OCI-LY3 (cell line): Measurements from ENCODE around the gene INHBB.

Source experiments
- H2AFZ ChIP-seq: fragments of 200-600, 300-600 bp; shearing (Covaris generic); 2 replicates; pipeline ENCODE4 v1.6.0; 2014; ENCODE audit warnings: antibody characterized with exemption, low read depth, low read length
- H3K27ac ChIP-seq: fragments of 200-600, 300-600 bp; sonication (generic); 2 replicates; pipeline ENCODE4 v1.5.1; 2014; ENCODE audit warnings: mild to moderate bottlenecking, low read length, moderate library complexity, mixed read lengths
- H3K27me3 ChIP-seq: fragments of 200-600, 300-600 bp; sonication (generic); 2 replicates; pipeline ENCODE4 v1.6.1; 2014; ENCODE audit warnings: low read depth, low read length, mixed read lengths
- H3K36me3 ChIP-seq: fragments of 200-600, 300-600 bp; sonication (generic); replicated peaks from 2 replicates; pipeline ENCODE3; 2014; ENCODE audit warnings: low read depth, low read length, mixed read lengths
- H3K4me1 ChIP-seq: fragments of 300-600, 200-600 bp; sonication (generic); 2 replicates; pipeline ENCODE4 v1.6.1; 2014; ENCODE audit warnings: low read length, mixed read lengths
- H3K4me2 ChIP-seq: fragments of 200-600, 300-600 bp; sonication (generic); 2 replicates; pipeline ENCODE4 v1.6.1; 2014; ENCODE audit warnings: low read length, mixed read lengths
- H3K4me3 ChIP-seq: fragments of 300-600, 200-600 bp; sonication (generic); 2 replicates; pipeline ENCODE4 v1.5.1; 2014; ENCODE audit warnings: antibody characterized with exemption, mild to moderate bottlenecking, low read length, moderate library complexity
- H3K79me2 ChIP-seq: fragments of 300-600, 200-600 bp; shearing (Covaris generic); 2 replicates; pipeline ENCODE4 v1.6.1; 2014; ENCODE audit warnings: mild to moderate bottlenecking, low read length, mixed read lengths
- H3K9ac ChIP-seq: fragments of 300-600, 200-600 bp; shearing (Covaris generic); 2 replicates; pipeline ENCODE4 v1.6.0; 2014; ENCODE audit warnings: mild to moderate bottlenecking, low read length, moderate library complexity
- H3K9me3 ChIP-seq: fragments of 200-600, 300-600 bp; shearing (Covaris generic); 2 replicates; pipeline ENCODE4 v1.6.1; 2014; ENCODE audit warnings: low read length, mixed read lengths; ENCODE audit not compliant: insufficient read depth
- H4K20me1 ChIP-seq: fragments of 200-600, 300-600 bp; sonication (generic); 2 replicates; pipeline ENCODE4 v1.6.1; 2016; ENCODE audit warnings: low read length, mixed read lengths; ENCODE audit not compliant: insufficient read depth
- EZH2phosphoT487 ChIP-seq: fragments of 200-600 bp; shearing (Covaris generic); IDR thresholded peaks from 2 replicates; pipeline ENCODE4 v1.6.1; 2018; ENCODE audit warnings: antibody characterized with exemption, mixed run types, low read depth
- TF ChIP-seq, protein P1 (sequence below): fragments of 200-600, 300-600 bp; sonication (generic); IDR thresholded peaks from 2 replicates; pipeline ENCODE4 v1.5.1; 2014; ENCODE audit warnings: antibody characterized with exemption, low read length, low read depth

INHBB gene

DNA sequence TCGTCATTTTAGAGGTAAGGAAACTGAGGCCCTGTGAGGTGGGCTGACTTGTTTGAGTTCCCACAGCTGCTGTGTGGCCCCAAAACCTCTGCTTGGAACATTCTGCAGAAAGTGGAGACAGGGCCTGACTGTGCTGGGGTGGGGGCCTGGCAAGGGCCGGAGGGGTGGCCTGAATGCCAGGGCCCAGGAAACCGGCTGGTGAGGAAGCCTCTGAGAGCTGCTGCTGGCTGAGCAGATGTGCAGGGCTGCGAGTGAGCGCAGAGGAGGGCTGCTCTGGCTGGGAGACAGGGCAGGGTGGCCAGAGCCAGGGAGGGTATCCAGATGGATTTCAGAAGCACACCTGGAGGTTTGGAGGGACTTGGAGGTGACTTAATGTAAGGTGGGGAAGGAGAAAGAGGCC is 29.9 kb upstream of the INHBB start:
- H3K4me1 ChIP-seq, result peaks cover 9% of the 10 kb centered on the region; the same call in 1 of the 2 replicates
- TF ChIP-seq, protein P1, sequence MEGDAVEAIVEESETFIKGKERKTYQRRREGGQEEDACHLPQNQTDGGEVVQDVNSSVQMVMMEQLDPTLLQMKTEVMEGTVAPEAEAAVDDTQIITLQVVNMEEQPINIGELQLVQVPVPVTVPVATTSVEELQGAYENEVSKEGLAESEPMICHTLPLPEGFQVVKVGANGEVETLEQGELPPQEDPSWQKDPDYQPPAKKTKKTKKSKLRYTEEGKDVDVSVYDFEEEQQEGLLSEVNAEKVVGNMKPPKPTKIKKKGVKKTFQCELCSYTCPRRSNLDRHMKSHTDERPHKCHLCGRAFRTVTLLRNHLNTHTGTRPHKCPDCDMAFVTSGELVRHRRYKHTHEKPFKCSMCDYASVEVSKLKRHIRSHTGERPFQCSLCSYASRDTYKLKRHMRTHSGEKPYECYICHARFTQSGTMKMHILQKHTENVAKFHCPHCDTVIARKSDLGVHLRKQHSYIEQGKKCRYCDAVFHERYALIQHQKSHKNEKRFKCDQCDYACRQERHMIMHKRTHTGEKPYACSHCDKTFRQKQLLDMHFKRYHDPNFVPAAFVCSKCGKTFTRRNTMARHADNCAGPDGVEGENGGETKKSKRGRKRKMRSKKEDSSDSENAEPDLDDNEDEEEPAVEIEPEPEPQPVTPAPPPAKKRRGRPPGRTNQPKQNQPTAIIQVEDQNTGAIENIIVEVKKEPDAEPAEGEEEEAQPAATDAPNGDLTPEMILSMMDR, result no peak
- no peak for TF ChIP-seq EZH2phosphoT487
- no peak overlapping the region for H3K9ac ChIP-seq
- H3K27me3 ChIP-seq, result peaks cover 2% of the 10 kb centered on the region
- no peaks in the 10 kb centered on the region for H3K36me3 ChIP-seq
- no peaks in the 10 kb centered on the region for H3K9me3 ChIP-seq
- no peak overlapping the region for H3K27ac ChIP-seq
- no peaks in the 10 kb centered on the region for H4K20me1 ChIP-seq
- H3K4me2 ChIP-seq, result no peak overlapping the region
- H3K4me3 ChIP-seq, result no peak overlapping the region
- H2AFZ ChIP-seq, result no peak overlapping the region
- no peaks in the 10 kb centered on the region for H3K79me2 ChIP-seq

DNA sequence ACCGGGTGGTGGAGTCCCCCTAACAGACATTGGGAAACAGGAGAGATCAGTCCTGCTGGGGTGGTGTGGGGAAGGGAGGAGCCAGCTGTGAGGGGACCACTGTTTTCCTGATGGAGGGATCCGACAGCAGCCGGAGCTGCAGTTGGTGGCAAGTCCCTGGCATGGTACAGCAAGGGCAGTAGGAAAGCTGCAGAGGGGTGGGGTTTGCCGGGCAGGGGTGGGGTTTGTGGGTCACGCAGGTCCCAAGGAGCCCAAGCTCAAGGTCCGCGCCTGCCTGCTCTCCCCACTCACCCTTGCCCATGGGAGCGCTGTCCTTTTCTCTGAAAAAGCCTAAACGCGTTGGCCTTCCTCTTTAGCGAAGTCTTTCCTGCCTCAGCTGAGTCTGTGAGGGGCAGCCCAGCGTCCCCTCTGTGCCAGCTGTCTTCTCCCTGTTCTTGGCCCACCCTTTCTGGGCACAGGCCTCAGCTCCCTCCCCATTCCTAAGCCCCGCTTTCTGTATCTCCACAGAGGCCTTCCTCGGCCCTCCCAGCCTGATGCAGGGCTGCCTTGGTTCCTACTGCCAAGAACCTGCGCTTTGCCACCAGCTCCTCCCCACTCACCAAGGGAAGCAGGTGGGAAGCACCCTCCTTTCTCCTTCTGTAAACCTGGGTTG is 29.3 kb upstream of the INHBB start:
- peaks cover 2% of the 10 kb centered on the region for H3K27me3 ChIP-seq
- H3K27ac ChIP-seq, result no peak overlapping the region
- H3K9ac ChIP-seq, result no peak overlapping the region
- peaks cover 9% of the 10 kb centered on the region; the same call in 1 of the 2 replicates for H3K4me1 ChIP-seq
- no peaks in the 10 kb centered on the region for H3K79me2 ChIP-seq
- no peaks in the 10 kb centered on the region for H4K20me1 ChIP-seq
- H3K4me3 ChIP-seq, result no peak overlapping the region
- no peak overlapping the region for H2AFZ ChIP-seq
- H3K36me3 ChIP-seq, result no peaks in the 10 kb centered on the region
- H3K4me2 ChIP-seq, result no peak overlapping the region
- H3K9me3 ChIP-seq, result no peaks in the 10 kb centered on the region
- TF ChIP-seq, protein P1, result no peak
- TF ChIP-seq EZH2phosphoT487, result no peak

DNA sequence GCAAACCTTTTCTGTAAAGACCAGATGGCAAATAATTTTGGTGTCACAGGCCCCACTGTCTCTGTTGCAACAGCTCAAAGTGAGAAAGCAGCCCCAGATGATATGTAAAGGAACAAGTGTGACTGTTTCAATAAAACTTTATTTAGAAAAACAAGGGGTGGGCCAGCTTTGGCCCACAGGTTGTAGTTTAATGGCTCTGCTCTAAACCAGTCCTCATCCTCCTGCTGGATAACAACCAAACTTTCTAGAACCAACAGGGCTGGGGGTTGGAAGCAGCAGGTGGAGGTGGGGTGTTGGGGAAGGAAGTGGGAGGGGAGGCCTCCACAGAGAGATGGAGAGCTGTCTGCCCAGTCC is 28.8 kb upstream of the INHBB start:
- H3K4me3 ChIP-seq, result no peak overlapping the region
- H2AFZ ChIP-seq, result no peak overlapping the region
- no peaks in the 10 kb centered on the region for H3K36me3 ChIP-seq
- no peaks in the 10 kb centered on the region for H4K20me1 ChIP-seq
- H3K27me3 ChIP-seq, result no peaks in the 10 kb centered on the region; the same call in 1 of the 2 replicates
- no peaks in the 10 kb centered on the region for H3K79me2 ChIP-seq
- H3K27ac ChIP-seq, result no peak overlapping the region
- H3K9ac ChIP-seq, result no peak overlapping the region
- no peaks in the 10 kb centered on the region for H3K9me3 ChIP-seq
- TF ChIP-seq EZH2phosphoT487, result no peak
- TF ChIP-seq, protein P1, result no peak
- H3K4me1 ChIP-seq, result peaks cover 9% of the 10 kb centered on the region; the same call in 1 of the 2 replicates
- H3K4me2 ChIP-seq, result no peak overlapping the region

DNA sequence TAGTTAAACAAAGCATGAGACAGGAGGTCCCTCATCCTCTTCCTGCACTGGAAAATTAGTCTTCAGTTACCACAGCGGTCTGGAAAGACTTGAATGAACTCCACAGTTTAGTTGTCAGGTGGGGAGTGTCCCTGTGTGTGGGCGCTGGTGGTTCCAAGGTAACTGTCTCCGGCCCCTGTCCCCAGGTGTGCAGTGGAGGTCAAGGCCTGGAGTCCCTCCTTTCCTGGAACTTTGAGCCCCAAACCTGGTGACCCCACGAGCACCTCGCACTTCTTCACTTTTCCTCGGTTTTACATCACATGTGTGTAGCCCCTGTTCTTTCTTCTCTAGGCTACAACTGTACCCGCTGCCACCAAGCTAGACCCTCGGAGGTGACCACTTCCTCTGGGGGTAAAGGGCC is 28.0 kb upstream of the INHBB start:
- Histone ChIP-seq H3K36me3 (no peaks in the 10 kb centered on the region), H4K20me1 (no peaks in the 10 kb centered on the region), H3K9ac (no peak overlapping the region), H3K9me3 (no peaks in the 10 kb centered on the region), H3K4me1 (peaks cover 4% of the 10 kb centered on the region; the same call in 1 of the 2 replicates), H3K27me3 (no peaks in the 10 kb centered on the region; the same call in 1 of the 2 replicates), H3K4me3 (no peak overlapping the region), H3K4me2 (no peak overlapping the region), H2AFZ (no peak overlapping the region), H3K79me2 (no peaks in the 10 kb centered on the region), H3K27ac (no peak overlapping the region)
- no peak for TF ChIP-seq EZH2phosphoT487
- TF ChIP-seq, protein P1, result no peak
